ENCODE data around the gene PACSIN2.
"Not testable (repeated sequence)": the region's sequence is repeated elsewhere in the genome, so short reads cannot be mapped to it uniquely, and the experiment has no call there.

The PACSIN2 gene

GRCh38 chr22:42922374-42923191, 92.4 kb downstream of the PACSIN2 start:
- no peak for DNase-seq

GRCh38 chr22:42920101-42920820, 94.7 kb downstream of the PACSIN2 start:
- no peak for DNase-seq

GRCh38 chr22:42919199-42919598, 95.8 kb downstream of the PACSIN2 start:
- DNase-seq = no peak

DNA sequence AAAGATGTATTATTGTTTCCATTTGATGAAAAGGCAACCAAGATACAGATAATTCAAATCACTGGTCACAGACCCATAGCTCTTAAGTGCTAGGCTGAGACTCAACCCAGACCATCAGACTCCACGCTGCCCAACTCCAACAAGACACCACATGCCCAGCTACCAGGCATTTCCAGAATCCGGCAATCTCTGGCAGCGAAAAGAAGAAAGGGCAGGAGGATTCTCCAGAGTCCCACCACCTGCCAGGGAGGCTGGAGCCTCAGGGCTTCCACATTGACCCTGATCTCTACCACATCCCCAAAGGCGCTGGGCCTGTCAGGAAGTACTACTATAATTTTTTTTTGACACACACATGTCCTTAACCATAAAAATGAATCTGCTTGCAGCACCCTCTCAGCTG, 96.4 kb downstream of the PACSIN2 start:
- DNase-seq = no peak

GRCh38 chr22:42917358-42917757, 97.6 kb downstream of the PACSIN2 start:
- not testable (repeated sequence) for DNase-seq

DNA sequence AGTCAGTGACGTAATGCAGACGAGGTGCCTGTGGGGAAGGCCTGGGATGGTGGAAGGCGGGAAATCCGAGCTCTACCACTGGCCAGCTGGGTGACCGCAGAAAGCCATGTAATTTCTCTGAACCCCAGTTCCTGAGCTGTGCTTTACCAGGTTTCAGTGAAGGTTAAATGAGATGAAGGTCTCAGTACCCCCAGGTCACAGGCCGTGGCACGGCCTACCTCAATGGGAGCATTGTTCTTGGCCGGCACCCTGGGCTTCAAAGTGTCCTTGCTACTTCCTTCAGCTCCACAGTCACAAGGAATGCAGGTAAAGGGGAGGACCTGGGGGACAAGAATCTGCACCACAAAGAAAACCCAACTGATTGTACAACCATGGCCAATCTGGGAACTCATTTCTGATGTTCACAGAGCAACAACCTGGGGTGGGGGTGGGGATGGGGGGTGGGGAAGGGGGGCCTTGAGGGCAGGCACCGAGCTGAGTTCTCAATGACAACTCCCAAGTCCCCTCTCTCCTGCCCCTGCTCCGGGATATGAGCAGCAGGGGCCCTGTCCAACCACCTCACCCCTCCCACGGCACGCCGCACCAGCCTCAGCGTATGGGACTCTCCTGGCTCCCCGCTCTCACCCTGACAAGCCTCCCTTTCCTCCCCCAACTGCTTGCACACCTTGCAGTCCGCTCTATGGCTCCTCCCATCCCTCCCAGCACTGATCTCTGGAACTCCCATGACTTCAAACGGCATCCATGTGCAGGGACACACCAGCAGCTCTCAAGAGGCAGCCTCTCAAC, 98.8 kb downstream of the PACSIN2 start:
- no peak for DNase-seq

GRCh38 chr22:42914511-42915076, 100.4 kb downstream of the PACSIN2 start:
- DNase-seq = no peak

GRCh38 chr22:42913874-42914510, 101.0 kb downstream of the PACSIN2 start:
- no peak for DNase-seq

- DNase-seq = no peak
These were observed 102.9 kb downstream of the PACSIN2 start for GRCh38 chr22:42912059-42912458.

GRCh38 chr22:42910221-42910942, 104.6 kb downstream of the PACSIN2 start:
- DNase-seq = no peak

DNA sequence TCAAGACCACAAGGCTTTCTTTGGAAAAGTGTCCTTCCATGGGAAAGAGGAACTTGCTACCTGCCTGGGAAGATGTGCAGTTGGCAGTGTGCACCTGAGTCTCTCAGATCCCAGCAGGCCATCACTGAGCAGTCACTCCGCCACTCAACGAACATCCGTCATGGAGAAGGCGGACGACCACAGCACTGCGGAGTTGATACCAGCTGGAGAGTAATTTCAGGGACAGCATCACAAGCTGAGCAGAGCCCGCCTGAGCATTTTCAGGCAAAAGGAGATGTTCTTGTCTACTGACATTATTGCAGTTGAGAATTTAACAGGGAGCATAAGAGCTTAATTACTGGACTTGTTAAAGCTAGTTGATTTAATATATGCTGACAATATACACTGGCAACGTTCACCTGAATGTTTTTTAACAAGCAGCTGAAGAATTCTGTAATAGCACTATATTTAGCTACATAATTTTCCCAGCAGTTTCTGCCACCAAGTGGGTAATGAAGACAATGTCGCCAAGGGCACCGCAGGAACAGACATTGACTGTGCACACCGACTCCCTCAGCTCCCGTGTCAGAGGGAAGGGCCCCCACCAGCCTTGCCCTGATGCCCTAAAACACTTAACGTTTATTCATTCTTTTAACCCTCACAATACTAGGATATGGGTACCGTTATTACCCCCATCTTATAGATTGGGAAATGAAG, 105.4 kb downstream of the PACSIN2 start:
- no peak for DNase-seq

GRCh38 chr22:42908374-42908746, 106.6 kb downstream of the PACSIN2 start:
- DNase-seq = no peak

- DNase-seq = no peak
These were observed 107.3 kb downstream of the PACSIN2 start for GRCh38 chr22:42907404-42908373.

GRCh38 chr22:42906605-42907348, 108.2 kb downstream of the PACSIN2 start:
- no peak for DNase-seq

DNA sequence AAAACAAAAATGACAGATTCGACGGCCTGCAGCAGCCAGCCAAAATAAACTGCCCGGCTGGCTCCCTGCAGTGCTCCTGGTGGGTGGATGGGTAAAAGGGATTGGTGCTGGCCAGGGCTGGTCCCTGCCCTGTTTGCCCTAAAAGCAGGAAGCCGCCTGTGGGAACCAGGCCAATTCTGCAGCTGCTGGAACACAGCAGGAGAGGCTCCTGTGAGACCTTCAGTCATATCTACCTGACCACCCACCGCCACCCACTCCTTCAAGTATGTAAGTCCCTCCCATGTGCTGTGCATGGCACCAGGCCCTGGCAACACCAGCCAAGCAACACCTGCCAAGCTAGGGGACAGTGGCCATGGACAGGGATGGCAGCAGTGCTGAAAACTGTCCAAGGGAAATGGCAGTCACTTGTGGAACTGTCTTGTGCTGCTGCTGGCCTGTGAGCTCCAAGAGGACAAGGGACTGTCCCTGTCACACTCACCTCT, 109.2 kb downstream of the PACSIN2 start:
- no peak for DNase-seq

- no peak for DNase-seq
These were observed 109.7 kb downstream of the PACSIN2 start for GRCh38 chr22:42905217-42905616.

DNA sequence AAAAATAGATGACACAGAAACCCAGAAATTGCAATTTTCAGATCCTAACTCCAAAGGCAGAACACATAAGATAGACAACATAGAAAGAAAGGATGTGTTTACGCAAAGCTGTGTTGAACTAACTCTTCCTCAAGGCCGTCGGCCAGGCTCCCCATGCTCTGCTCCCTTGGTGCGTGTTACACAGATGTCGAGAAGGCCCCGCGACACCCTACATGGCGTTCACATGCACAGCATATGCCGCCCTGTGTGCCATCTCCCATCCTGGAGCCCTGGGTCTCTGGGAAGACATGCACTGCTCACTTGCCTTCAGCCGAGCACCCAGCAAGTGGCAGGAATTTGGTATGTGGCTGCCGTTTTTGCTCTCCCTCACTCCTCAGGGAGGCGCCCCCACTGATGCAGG, 110.9 kb downstream of the PACSIN2 start:
- DNase-seq = no peak

DNA sequence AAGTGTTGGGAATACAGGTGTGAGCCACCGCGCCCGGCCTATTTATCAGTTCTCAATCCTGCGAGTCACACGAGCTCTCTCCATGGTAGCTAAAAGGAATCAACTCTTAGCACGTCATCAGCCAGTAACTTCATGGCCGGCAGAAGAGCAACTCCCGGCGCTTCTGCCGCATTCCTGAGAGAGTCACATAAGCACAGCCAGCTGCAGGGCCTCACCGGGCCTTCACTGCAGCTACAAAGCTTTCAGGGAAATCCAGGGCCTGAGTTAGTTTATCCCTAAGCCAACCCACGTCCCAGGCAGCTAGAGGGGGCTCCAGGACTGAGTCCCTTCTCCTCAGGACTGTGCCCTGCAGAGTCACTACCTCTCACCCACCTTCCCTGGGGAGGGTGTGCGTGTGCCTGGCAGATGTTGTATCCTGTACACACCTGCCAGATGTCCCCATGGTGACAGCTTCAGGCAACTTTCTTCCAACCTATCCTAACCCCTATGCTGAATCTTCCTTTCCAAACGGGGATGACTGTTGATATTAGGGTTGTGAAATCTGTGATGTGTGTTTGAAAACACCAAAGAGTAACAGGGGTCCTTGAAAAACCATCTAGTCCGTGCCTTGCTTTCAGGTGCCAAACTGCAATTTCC, 112.0 kb downstream of the PACSIN2 start:
- no peak for DNase-seq

Data from NCI-H2107 (cell line).